DOHH2 (cell line): ENCODE results near the gene MSI1.

Source experiments
- H3F3A ChIP-seq: fragments of 200-600 bp; sonication (generic), shearing (Covaris generic); 2 replicates; pipeline ENCODE4 v1.6.0; 2016; ENCODE audit warnings: antibody characterized with exemption, mild to moderate bottlenecking; ENCODE audit not compliant: control insufficient read depth, insufficient read depth
- H3K27ac ChIP-seq: fragments of 200-600 bp; sonication (generic); 2 replicates; pipeline ENCODE4 v1.5.1; 2014; ENCODE audit warnings: low read depth, mild to moderate bottlenecking, low read length, moderate library complexity
- H3K27me3 ChIP-seq: fragments of 200-600 bp; sonication (generic); 2 replicates; pipeline ENCODE4 v1.6.1; 2014; ENCODE audit warnings: mild to moderate bottlenecking, low read length, mixed read lengths; ENCODE audit not compliant: control insufficient read depth
- H3K36me3 ChIP-seq: fragments of 200-600 bp; sonication (generic); 2 replicates; pipeline ENCODE4 v1.6.1; 2014; ENCODE audit warnings: mild to moderate bottlenecking, low read length, moderate library complexity, mixed read lengths; ENCODE audit not compliant: control insufficient read depth
- H3K4me1 ChIP-seq: fragments of 200-600 bp; sonication (generic); 2 replicates; pipeline ENCODE4 v1.6.1; 2014; ENCODE audit warnings: mild to moderate bottlenecking, low read length, mixed read lengths; ENCODE audit not compliant: control insufficient read depth
- H3K4me2 ChIP-seq: fragments of 200-600 bp; sonication (generic); 2 replicates; pipeline ENCODE4 v1.6.0; 2014; ENCODE audit warnings: mild to moderate bottlenecking, low read length, moderate library complexity
- H3K4me3 ChIP-seq: fragments of 200-600 bp; sonication (generic); 2 replicates; pipeline ENCODE4 v1.5.1; 2014; ENCODE audit warnings: mild to moderate bottlenecking, low read length, mixed read lengths
- H3K79me2 ChIP-seq: fragments of 200-600 bp; sonication (generic); 2 replicates; pipeline ENCODE4 v1.6.1; 2014; ENCODE audit warnings: mild to moderate bottlenecking, low read length, mixed read lengths; ENCODE audit not compliant: control insufficient read depth
- H3K9me2 ChIP-seq: fragments of 200-600 bp; sonication (generic); replicated peaks from 2 replicates; pipeline ENCODE4 v1.6.1; 2014; ENCODE audit warnings: mild to moderate bottlenecking, low read length, mixed read lengths; ENCODE audit not compliant: control insufficient read depth
- H3K9me3 ChIP-seq: fragments of 200-600 bp; sonication (generic); 2 replicates; pipeline ENCODE4 v1.6.1; 2014; ENCODE audit warnings: antibody characterized with exemption, low read length, mixed read lengths; ENCODE audit not compliant: control insufficient read depth, insufficient read depth
- H4K20me1 ChIP-seq: fragments of 200-600 bp; sonication (generic); 2 replicates; pipeline ENCODE4 v1.6.0; 2014; ENCODE audit warnings: low read depth, mild to moderate bottlenecking, antibody characterized with exemption, low read length, moderate library complexity; ENCODE audit not compliant: control insufficient read depth, insufficient read depth
- EZH2phosphoT487 ChIP-seq: fragments of 200-600 bp; sonication (generic); IDR thresholded peaks from 2 replicates; pipeline ENCODE4 v1.6.1; 2017; ENCODE audit warnings: borderline replicate concordance, mild to moderate bottlenecking, antibody characterized with exemption, low read length, moderate library complexity, mixed read lengths
- TF ChIP-seq, protein P1 (sequence below): fragments of 200-600 bp; sonication (generic); IDR thresholded peaks from one replicate; pipeline ENCODE4 v1.5.1; 2014; ENCODE audit warnings: antibody characterized with exemption, mild to moderate bottlenecking, low read depth, low read length; ENCODE audit not compliant: poor library complexity, severe bottlenecking

The MSI1 gene

DNA sequence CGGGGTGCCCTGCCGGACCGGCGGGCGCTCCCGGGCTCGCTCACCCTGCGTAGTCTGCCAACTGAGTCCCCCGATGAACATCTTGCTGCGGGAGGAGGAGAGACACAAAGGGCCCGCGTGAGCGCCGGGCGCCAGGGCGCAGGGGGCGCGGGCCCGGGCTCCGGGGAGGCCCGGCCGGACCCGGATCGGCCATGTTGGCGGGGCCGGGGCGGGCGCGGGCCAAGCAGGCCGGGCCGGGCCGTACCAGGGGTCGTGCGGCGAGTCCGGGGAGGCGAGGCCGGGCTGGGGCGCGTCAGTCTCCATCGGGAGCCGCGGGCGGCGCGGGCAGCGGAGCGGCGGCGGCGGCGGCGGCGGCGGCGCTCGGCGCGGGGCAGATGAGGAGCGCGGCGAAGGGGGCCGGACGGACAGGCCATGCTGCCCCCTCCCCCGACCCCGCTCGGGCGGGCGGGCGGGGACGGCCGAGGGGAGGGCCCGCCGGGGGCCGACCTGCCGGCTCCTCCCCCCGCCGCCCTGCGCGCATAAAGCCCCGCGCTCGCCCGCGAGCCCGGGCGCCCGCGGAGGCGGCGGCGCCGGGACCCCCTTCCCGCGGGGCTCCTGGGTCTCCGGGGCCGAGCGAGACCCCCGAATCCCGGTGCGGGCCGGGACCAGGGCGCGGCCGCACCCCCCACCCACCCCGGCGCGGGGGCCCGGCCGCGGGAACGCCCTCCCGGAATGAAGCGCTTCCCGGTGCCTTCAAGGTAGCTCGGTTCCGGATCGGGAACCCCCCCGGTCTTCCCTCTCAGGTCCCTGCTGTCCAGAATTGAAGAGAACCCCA lies at the start of gene MSI1:
Gene MSI1, minus strand, starts transcription at position 376 of the 814 bp plus-strand sequence. Its CDS starts 73 bp downstream, at position 303.
- no peaks in the 10 kb centered on the region for H4K20me1 ChIP-seq
- H3K36me3 ChIP-seq = no peaks in the 10 kb centered on the region
- H3K4me2 ChIP-seq = no peak within 1 kb of the TSS
- H3K27me3 ChIP-seq = peaks cover 52% of the 10 kb centered on the region
- H3K4me3 ChIP-seq = no peak within 1 kb of the TSS
- TF ChIP-seq, protein P1, sequence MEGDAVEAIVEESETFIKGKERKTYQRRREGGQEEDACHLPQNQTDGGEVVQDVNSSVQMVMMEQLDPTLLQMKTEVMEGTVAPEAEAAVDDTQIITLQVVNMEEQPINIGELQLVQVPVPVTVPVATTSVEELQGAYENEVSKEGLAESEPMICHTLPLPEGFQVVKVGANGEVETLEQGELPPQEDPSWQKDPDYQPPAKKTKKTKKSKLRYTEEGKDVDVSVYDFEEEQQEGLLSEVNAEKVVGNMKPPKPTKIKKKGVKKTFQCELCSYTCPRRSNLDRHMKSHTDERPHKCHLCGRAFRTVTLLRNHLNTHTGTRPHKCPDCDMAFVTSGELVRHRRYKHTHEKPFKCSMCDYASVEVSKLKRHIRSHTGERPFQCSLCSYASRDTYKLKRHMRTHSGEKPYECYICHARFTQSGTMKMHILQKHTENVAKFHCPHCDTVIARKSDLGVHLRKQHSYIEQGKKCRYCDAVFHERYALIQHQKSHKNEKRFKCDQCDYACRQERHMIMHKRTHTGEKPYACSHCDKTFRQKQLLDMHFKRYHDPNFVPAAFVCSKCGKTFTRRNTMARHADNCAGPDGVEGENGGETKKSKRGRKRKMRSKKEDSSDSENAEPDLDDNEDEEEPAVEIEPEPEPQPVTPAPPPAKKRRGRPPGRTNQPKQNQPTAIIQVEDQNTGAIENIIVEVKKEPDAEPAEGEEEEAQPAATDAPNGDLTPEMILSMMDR = no peak
- TF ChIP-seq EZH2phosphoT487 = no peak
- no peaks in the 10 kb centered on the region for H3K79me2 ChIP-seq
- H3F3A ChIP-seq = no peaks in the 10 kb centered on the region
- H3K9me2 ChIP-seq = no peaks in the 10 kb centered on the region
- H3K27ac ChIP-seq = no peak within 1 kb of the TSS
- H3K4me1 ChIP-seq = no peaks in the 10 kb centered on the region
- no peaks in the 10 kb centered on the region for H3K9me3 ChIP-seq

DNA sequence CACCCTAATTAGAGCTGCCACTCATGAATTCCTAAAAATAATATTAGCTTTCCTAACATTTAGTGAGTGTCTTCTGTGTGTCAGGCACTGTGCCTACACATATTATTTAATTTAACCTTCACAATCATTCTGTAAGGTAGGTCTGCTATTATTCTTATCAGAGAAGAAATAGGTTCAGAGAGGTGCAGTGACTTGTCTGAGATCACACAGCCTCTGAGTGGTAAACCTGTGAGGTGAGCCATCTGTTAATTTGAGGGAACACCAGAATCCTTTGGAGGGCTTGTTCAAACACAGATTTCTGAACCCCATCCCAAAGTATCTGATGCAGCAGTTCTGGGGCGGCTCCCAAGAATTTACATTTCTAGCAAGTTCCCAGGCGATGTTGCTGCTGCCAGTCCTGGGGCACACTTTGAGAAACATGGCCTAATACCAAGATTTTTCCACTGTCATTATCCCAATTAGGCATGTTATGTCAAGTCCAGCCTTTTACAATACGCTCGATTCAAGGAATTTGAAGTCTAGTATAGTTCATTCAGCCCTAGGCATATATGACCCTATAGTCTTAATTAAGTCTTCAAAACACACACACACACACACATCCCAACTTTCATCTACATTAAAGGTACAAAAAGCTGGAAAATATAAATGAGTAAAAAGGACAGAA lies 49.1 kb upstream of the MSI1 start:
- H3K4me1 ChIP-seq = no peaks in the 10 kb centered on the region
- no peak overlapping the region for H3K4me3 ChIP-seq
- H3K27me3 ChIP-seq = no peaks in the 10 kb centered on the region
- H3K9me3 ChIP-seq = no peaks in the 10 kb centered on the region
- H4K20me1 ChIP-seq = no peaks in the 10 kb centered on the region
- H3K36me3 ChIP-seq = no peaks in the 10 kb centered on the region
- H3K27ac ChIP-seq = no peak overlapping the region
- no peaks in the 10 kb centered on the region for H3K9me2 ChIP-seq
- TF ChIP-seq, protein P1 = no peak
- TF ChIP-seq EZH2phosphoT487 = no peak
- no peak overlapping the region for H3K4me2 ChIP-seq
- H3K79me2 ChIP-seq = no peaks in the 10 kb centered on the region
- no peaks in the 10 kb centered on the region; the same call in 1 of the 2 replicates for H3F3A ChIP-seq

DNA sequence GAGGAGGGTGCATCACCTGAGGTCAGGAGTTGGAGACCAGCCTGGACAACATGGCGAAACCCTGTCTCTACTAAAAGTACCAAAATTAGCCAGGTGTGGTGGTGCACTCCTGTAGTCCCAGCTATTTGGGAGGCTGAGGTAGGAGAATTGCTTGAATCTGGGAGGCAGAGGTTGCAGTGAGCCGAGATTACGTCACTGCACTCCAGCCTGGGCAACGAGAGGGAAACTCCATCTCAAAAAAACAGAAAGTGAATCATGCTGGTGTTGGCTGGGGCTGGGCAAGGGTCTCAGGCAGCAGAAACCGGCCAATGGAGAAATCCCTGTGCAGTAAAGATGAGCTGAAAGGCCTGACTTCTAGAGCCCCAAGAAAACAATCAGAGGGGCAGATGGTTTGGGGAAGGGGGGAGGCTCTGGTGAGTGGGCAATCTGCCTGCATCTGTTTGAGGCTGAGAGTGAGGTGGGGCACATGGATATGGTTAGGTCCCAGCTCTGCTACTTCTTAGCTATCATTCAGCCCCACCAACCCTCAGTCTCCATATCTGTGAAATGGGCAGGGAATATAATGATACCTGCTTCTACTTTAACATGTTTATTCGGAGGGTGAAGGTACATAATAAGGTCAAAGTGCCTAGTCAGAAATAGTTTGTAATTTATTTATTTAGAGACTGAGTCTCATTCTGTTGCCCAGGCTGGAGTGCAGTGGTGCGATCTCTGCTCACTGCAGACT lies 47.7 kb upstream of the MSI1 start:
- H3K9me3 ChIP-seq = no peaks in the 10 kb centered on the region
- no peaks in the 10 kb centered on the region for H3K4me1 ChIP-seq
- no peaks in the 10 kb centered on the region for H4K20me1 ChIP-seq
- no peaks in the 10 kb centered on the region for H3K36me3 ChIP-seq
- no peaks in the 10 kb centered on the region for H3K79me2 ChIP-seq
- H3K4me2 ChIP-seq = no peak overlapping the region
- no peak overlapping the region for H3K27ac ChIP-seq
- H3F3A ChIP-seq = no peaks in the 10 kb centered on the region; the same call in 1 of the 2 replicates
- H3K4me3 ChIP-seq = no peak overlapping the region
- TF ChIP-seq, protein P1 = no peak
- TF ChIP-seq EZH2phosphoT487 = no peak
- H3K9me2 ChIP-seq = no peaks in the 10 kb centered on the region
- H3K27me3 ChIP-seq = 0 out of 2 replicates have a peak, but pooled peaks cover 3% of the 10 kb centered on the region
